ENCODE data around the gene TTC34.

TTC34 gene, protein sequence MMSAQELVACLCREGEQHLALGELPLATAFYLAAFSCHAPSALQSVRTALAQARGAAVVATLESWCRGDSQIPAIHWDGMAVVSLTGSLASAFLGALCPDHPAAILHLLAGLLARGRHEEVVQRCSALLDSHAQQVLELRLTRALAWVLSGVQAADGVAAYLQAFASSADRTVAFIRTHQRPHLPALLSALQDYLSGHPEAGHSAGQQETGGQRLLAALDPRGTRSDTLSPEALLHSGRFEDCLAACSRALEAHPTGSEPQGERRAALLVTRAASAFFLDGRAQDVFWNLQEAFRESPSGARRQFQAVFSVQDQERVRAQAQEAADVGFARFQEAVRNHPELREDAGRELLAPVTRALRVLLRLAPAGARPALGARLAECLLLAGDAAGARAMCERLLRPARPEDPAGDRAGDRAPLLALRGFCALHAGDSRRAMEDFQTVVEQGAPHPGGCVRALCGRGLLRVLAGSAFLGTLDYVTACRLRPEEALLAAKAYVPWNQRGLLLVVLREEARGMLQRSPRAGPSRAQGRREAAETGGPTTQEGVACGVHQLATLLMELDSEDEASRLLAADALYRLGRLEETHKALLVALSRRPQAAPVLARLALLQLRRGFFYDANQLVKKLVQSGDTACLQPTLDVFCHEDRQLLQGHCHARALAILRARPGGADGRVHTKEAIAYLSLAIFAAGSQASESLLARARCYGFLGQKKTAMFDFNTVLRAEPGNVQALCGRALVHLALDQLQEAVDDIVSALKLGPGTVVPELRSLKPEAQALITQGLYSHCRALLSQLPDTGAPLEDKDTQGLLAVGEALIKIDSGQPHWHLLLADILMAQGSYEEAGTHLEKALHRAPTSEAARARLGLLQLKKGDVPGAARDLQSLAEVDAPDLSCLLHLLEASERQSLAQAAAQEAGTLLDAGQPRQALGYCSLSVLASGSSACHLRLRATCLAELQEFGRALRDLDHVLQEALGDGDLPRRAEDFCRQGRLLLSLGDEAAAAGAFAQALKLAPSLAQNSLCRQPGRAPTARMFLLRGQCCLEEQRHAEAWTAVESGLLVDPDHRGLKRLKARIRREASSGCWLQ

DNA sequence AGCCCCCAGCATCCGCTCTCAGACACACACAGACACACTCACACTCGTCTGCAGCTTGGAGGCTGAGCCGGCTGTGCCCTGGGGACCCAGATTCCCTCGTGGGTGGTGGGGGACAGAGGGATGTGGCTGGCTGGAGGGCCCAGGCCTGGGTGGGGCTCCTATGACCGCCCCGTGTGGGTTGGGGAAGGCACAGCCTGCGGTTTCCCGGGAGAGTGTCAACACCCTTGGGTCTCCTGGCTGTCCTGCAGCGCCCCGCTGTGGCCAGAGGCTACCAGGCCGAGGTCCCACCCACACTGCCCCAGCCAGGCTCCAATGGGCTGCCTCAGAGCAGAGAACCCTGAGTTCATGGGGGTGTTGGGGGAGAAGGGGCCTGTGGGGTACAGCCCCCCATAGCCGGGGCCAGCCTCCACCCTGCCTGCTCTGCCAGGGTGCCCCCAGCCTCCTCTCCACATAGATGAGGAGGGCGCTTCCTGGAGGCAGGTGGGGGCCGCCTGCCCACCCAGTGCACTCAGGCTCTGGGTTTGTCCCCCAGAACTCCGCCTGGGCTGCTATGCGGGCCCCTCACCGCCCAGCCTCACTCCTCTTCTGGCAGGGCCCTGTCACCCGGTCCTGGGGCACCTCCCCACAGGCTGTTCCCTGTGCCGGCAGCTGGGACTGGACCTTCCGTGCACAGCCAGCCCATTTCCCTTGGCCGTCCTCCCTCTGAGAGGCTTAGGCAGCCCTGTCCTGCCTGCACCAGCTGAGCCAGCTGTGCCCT, at the start of gene TTC34:
TTC34 (minus strand) TSS at position 159 of the 757 bp plus-strand sequence. CDS start 866 bp downstream, outside the sequence.
- peak; percentile 10 for DNase-seq (ENCODE audit: low spot score)

DNA sequence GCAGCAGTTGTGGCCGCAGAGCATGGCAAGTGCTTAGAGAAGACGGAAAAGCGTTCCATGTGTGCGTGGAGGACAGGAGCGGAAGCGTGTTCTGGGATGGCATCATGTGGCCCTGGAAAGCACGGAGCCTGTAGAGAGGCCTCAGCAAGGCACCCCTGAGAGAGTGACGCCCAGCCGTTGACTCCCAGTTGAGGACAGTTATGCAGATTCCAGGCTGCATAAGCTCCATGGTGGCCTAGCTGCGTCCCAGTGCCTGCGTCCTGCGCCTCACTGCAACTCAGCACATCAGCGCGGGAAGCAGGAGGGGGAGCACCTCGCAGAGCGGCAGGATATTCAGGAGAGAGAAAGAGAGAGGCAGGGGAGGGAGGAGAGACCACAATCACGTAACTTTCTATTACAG, 49.0 kb upstream of the TTC34 start:
- no peak for DNase-seq (ENCODE audit: low spot score)

DNA sequence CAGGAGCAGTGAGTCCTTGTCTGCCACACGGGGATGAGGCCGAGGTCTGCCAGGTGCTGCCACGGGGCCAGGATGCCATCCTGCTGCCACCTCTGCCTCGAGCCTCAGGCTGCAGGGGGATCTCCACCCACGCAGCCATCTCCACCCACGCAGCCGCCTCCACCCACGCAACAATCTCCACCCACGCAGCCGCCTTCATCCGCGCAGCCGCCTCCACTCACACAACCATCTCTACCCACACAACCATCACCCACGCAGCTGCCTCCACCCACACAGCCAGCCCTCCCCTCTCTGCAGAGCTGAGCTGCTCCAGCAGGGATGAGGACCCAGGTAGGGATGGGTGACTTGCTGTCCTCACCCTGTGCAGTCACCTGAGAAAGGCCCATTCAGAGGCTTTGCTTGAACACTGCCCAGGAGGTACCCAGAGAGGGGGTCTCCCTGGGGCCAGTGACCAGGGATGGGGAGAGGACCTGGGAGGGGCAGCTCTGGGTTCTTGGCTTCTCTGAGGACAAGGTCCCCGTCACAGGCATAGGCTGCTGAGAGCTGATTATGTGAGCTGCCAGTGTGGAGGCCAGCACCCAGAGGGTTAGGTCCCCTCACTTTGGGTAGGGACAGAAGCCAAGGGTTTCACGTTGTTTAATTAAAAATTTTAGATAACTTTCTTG, 46.6 kb upstream of the TTC34 start:
- DNase-seq (ENCODE audit: low spot score), result no peak

DNA sequence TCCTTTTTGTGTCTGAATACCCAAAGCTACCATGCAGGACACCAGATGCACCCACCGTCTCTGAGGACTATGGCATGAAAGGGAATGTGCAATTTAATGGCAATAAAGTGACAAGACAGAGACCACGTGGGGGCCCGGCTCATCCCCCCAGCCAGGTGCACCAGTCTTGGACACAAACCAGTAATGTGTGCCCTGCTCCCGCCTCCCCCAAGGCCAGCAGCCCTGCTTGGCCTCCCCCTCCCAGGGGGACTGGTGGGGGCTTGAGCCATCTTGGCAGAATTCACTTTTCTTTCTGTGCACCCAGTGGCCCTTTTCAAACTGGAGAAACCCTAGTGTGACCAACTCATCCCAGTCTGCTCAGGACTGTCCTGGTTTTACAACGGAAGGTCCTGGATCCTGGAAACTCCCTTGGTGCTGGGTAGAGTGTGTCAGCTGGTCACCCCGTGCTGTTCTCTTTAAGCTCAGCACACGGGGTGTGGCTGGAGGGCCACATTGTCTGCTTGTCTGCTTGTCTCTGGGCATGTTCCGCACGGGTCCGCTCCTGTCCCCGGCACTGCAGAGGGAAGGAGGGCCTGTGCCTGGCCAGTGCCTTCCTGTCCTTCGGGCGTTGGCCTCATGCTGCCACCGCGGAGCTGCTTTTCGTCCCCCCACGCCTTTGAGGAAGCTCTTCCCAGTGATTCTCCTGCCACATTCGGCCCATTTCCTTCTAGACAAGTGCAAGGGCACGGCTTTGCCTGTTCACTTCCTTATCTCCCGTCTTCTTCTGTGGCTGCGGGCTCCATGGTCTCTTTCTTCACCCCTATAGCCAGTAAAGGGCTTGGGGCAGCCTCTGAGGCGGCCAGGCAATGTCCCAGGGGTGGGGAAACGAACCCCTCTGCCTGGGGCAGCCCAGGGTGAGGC, 45.8 kb upstream of the TTC34 start:
- no peak for DNase-seq (ENCODE audit: low spot score)

DNA sequence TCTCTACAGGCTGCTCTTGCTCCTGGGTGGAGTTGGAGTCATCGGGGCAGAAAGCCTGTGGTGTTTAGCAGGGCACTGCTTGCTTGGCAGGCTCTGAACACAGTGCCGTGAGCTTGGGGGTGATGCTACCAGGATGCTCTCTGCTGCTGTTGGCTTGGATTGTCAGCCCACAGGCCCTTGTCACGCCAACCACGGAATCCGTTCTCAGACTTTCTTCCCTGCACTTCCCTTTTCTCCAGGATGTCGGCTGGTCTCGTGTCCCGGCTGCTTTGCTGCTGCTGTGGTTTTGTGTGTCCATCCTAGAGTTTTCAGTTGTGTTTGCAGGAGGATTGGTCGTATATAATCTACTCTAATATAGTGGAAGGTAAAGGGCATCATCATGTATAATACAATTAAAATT, 44.4 kb upstream of the TTC34 start:
- DNase-seq (ENCODE audit: low spot score), result no peak

DNA sequence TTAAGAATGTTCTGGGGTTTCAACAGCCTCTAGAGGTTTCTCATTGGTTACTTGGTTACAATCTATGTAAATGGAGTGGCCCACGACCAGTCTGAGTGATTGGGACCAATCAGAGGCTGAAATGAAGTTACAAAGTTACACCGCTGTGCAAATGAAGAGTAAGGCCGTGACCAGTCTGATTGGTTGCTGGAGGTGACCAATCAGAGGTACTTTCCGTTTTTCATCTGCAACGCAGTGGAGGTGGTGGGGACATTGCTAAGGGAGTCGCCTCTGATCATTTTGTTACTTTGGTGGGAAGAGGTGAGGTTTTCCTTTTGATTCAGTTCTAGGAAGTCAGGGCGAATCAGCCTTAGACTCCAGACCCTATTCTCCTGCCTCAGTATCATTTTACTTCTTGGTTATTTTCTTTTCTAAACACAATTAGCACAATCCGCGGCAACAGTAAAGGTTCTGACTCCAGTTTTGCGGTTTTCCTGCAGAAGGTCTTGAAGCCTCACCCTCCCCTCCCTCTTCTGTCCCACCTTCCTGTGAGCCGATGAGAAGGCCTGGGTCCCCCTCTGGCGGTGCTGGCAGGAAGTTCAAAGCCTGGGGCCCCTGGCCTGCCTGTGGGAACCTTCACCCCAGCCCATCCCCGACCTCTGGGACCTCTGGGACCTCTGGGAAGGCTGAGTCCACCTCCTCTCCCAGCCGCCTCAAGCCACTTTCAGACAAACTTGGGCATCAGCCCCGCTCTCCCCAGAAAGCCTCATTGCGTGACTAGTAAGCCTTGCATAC, 38.7 kb upstream of the TTC34 start:
- DNase-seq (ENCODE audit: low spot score), result no peak

DNA sequence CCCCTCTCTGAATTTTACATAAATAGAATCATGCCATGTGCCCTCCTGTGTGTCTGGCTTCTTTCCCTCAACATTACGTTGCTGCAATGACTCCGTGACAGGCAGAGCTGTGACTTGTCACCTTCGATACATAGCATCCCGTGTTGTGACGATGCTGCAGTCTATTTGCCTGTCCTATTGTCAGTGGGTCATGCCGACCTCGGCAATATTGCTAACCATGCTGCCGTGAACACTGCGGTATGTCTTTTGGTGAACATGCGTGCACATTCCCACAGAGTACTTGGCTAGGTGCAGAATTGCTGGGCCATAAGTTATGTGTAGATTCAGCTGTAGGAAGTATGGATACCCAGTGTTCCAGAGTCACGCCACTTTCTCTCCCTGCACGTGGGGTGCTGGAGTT, 36.3 kb upstream of the TTC34 start:
- no peak for DNase-seq (ENCODE audit: low spot score)

DNA sequence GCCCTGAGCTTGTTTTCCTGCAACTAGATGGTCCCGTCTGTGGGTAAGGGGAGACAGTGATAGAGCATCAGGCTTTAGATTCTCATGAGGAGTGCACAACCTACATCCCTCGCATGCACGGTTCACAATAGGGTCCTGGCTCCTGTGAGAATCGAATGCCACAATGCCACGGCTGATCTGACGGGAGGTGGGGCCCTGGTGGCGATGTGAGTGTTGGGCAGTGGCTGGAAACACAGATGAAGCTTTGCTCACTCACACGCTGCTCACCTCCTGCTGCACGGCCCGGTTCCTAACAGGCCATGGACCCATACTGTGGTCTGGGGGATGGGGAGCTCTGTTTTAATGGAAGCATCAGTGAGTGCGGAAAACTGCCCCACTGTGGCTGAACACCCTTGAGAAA, 35.8 kb upstream of the TTC34 start:
- no peak for DNase-seq (ENCODE audit: low spot score)

DNA sequence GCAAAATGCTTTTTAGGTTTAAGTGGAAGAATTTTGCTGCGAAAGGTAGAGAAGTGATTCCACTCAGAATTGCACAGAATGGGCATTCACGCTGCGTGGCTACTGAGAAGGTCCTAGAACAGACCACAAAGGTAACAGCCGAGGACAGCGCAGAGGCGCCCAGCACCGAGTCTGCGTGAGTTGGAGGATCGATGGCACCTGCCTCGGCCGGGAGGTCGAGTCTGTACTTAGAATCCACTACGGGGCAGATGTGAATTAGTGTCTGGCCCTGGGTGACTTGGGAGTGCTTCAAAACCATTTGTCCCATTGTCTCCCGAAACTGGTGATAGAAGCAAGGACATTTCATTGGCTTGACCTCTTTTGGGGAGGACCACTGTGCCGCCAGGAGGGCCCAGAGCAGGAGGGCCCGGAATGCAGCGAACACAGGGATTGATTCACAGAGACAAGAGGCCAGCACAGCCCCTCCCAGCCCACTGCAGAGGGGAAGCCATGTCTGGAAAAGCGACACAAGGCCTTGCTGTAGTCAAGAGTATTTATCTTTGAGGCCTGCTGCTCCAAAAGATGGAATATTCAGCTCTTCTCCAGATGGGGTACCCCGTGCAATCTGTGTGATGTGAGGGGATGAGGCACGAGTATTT, 35.0 kb upstream of the TTC34 start:
- no peak for DNase-seq (ENCODE audit: low spot score)

DNA sequence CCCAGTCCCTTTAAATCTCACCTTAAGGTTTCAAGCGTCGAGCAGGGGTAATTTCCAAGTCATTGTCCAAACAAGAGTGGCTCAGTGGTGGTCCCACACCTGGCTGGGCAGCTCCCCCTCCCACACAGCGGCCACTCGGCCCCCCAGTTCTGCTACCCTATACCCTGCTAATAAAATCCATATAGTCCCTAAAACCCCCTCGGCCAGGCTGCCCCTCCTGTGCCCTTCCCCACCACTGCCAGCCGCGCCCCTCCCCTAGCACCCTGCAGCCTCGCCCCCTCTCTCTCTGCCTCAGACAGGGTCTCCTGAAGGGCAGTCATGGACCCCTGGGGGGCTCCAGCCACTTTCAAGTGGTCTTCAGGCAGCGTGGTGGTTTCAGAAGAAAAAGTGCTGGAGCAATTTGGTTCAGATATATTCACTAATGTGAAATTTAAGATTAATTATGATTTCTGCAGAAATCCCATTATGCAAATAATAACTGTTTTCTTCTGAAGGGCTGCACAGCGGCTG, 34.2 kb upstream of the TTC34 start:
- no peak for DNase-seq (ENCODE audit: low spot score)

DNA sequence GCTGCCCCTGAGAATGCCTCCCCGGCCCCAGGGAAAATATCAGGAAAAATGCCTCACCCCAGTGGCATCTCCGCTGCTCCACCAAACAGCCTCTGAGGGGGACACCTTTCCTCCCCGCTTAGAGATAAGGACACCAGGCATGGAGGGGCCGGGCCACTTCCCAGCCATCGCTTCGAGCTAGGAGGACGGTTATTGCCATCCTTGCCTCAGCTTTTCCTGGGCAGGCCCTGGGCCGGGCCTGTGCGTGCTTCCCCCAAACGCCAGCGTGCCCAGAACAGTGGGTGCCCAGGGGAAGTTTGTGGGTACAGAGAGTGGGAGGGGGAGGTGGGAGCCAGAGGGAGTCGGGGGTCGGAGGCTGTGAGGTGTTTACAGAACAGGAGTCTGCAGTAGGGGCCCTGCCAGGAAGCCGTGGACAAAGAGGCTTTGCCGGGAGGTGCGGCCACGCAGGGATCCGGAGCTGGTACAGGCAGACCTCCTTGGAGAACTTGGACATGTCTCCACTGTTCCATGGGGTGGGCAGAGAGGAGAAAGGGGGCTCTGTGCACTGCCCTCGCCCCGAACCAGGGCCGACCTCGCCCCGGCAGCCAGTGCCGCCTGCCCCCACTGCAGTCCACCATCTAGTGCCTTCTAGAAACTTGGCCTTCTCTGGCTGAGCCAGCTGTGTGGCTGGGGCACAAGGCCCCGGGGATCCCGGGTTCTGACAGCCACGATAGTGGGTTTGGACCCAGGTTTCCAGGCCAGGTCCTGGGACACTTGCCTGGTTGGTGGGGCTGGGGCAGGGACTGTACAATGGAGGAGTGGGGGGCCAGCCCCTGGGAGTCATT, 33.5 kb upstream of the TTC34 start:
- no peak for DNase-seq (ENCODE audit: low spot score)

DNA sequence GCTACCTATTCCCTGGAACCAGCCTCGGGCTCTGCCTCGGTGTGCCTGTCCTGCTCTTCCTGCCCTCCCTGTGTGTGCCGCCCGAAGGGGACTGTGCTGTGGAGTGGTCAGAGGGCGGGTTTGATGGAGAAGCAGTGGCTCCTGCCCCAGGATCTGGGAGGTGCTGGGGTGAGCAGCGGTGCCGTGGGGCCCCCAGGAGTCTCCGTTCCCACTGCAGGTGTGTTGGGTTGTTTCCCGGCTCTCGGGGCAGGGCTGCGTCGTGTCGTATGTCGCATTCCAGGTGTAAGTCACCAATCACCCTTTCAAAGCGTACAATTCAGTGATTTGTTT, 32.6 kb upstream of the TTC34 start:
- DNase-seq (ENCODE audit: low spot score), result no peak

DNA sequence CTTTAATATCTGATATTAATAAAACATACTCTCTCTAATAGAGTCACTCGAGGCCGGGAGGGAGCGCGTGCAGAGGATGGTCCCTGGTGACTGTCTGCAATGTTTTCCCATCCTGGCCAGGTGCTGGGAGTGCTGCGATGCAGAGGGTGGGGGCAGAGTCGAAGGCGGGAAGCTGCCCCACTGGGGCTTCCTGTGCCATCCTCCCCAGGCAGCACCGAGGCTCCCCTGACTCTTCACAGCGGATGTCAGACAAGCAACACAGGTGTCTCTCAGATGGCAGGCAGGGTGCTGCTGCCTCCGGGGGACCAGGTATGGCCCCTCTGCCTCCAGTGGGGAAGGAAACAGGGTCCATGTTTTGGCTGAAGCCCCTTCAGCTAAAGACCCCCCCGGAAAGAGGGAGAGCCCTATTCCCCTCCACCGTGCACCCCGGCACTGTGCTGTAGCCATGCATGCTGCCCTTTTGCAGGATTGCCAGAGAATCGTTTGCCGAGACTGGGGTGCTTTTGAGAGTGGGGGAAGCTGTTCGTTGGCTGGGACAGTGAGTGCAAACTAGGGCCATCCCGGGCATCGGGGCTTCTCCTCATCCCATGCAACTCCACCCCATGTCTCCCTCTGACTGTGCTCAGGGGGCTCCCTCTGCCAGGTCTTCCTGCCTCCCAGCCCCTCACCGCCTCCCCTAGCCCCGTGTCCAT, 32.1 kb upstream of the TTC34 start:
- no peak for DNase-seq (ENCODE audit: low spot score)

DNA sequence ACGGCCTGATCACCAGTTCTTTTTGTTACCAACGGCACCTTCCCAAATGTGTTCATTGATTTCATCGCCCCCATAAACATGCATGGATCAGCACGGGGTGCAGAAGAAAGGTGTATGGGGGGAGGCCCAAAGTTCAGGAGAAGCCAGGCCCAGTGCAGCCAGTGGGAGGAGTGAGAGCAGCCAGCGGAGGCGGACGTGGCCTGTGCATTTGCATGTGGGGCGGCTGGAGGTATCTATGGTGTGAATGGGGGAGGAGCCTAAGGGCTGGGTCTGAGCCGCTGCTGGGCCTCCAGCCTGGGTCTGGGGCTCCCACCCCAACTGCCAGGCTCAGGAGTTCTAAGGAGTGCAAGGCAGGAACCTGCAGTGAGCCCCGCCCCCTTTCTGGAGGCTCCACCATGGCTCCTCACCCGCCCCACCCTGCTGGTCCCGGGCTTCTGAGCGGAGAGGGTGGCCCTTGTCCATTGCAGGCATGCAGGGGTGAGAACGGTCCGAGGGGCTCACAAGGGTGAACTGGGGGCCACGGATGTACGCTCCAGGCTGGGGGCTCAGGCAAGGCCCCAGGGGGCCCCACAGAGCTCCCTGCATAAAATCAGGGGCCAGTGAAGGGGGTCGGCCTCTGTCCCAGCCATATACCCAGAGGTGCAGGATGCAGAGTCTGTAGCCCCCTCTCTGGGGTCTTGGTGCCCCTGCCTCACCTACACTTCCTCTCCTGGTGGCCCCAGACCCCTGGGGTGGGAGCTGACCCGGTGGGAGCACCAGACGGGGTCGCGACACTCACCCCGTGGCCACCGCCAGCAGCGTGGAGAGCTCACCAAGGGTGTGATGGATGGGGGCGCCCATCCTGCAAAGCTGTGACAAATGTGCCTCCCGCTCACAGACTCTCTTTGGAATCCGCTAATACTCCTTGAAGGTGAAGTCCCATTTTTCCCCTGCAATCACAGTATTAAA, 31.3 kb upstream of the TTC34 start:
- DNase-seq (ENCODE audit: low spot score), result no peak

DNA sequence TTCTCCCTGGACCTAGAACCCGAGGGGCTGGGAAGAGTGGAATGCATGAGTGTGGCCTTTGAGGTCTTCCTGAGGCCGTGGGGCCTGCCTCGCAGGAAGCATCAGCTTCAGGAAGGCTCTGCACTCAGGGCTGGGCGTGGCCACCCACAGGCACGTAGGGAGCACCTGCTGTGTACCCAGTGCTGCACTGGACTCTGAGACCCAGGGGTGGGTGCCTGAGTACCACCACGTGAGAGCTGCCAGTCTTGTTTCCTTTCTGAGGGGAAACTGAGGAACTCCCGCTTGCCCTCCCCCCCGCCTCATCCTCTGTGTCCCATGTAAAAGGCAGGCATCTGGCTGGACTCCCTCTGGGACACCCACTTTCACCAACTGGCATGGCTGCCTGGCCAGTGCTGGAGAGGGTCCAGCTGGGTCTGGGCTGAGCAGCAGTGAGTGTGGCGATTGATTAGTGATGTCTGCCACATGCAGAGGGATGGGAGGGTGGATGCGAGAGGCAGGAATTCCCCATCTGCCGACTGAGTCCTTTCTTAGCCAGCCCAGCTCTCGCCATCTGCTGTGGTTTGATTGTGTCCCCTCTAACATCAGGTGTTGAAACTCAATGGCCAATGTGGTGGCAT, 30.2 kb upstream of the TTC34 start:
- no peak for DNase-seq (ENCODE audit: low spot score)

Measured in hematopoietic multipotent progenitor cell treated with erythropoietin and hydrocortisone succinate and interleukin-3 and kit ligand, for 15 days (in vitro differentiated cells).